Lower leg skin (tissue), 3 donors: ENCODE measurements around the gene NUCKS1.

Experiments
- CTCF ChIP-seq, 3 donors: fragments of 450-650 bp; IDR thresholded peaks; one replicate each; pipeline ENCODE4 v1.5.1; 2016; ENCODE audit warnings: antibody characterized with exemption in 3 of 3, mild to moderate bottlenecking in 3 of 3, moderate library complexity in 2 of 3
- POLR2A ChIP-seq, 2 donors: fragments of 450-650 bp; IDR thresholded peaks; one replicate each; pipeline ENCODE4 v1.6.1; 2016 to 2017; ENCODE audit warnings: antibody characterized with exemption in 2 of 2, mild to moderate bottlenecking in 1 of 2, moderate library complexity in 1 of 2

- TF ChIP-seq CTCF (IDR thresholded peaks at IDR 0.05) = no peak
- no peak for TF ChIP-seq POLR2A (IDR thresholded peaks at IDR 0.05)
Measured at GRCh38 chr1:205678286-205679111, 71.5 kb downstream of the NUCKS1 start.
